GM23338 (cell line): ENCODE data around the gene GJC3.

ENCODE experiments used
- CREB1 ChIP-seq: fragments of 250-450 bp; sonication (Bioruptor Pico); IDR thresholded peaks from 2 replicates; pipeline ENCODE4 v1.5.0; 2020; ENCODE audit warnings: low read depth, mild to moderate bottlenecking, moderate library complexity
- CTCF ChIP-seq, 2 experiments: fragments of 200-600 bp in 1 of 2; sonication (generic) in 1 of 2; conservative IDR thresholded peaks; 2 replicates each; pipeline versions ENCODE4 v1.5.1 to v1.6.1; 2016 to 2017; ENCODE audit warnings: antibody characterized with exemption in 2 of 2, low read depth in 2 of 2, mild to moderate bottlenecking in 2 of 2, moderate library complexity in 1 of 2
- EZH2 ChIP-seq: fragments of 200-600 bp; sonication (generic); IDR thresholded peaks from one replicate; pipeline ENCODE4 v1.8.0; 2017; ENCODE audit warnings: antibody characterized with exemption, mild to moderate bottlenecking, low read depth; ENCODE audit not compliant: unreplicated experiment
- ZNF462 ChIP-seq: fragments of 250-450 bp; sonication (Bioruptor Pico); IDR thresholded peaks from 2 replicates; pipeline ENCODE4 v1.5.0; 2020; ENCODE audit warnings: mild to moderate bottlenecking, moderate library complexity

- no peak for TF ChIP-seq CTCF (conservative IDR thresholded peaks at IDR 0.05; ENCODE audit: low read depth in 2 of 2)
- TF ChIP-seq EZH2: no peak
- no peak for TF ChIP-seq ZNF462 (CRISPR knock-in tag)
- TF ChIP-seq CREB1 (CRISPR knock-in tag): no peak
Observed at GRCh38 chr7:99894738-99895137, 34.7 kb downstream of the GJC3 start.
